Measurements from ENCODE around the gene PIM3.

- no peak for TF ChIP-seq CTCF (IDR thresholded peaks at IDR 0.05)
- no peak for TF ChIP-seq POLR2A (IDR thresholded peaks at IDR 0.05)
Measured at GRCh38 chr22:49972163-49973017, 11.8 kb downstream of the PIM3 start.

Data from suprapubic skin (tissue), 3 donors.